A549 (cell line): ENCODE measurements around the gene VEZT. TPM values are rescaled to one million over a fixed set of nuclear protein-coding genes. Genes with fewer than 3 reads are reported as not detected.

Experiments used
- ATAC-seq, 2 experiments: fragments of 200-7000 bp in 1 of 2; fragments of >200 bp in 1 of 2; cut with Nextera tagmentation in 1 of 2; cut with Tn5 transposase in 1 of 2; 3 replicates each; pipeline versions ENCODE4 v1.8.0 to v1.9.1; 2018 to 2020; ENCODE audit warnings: mild to moderate bottlenecking in 1 of 2, moderate library complexity in 1 of 2
- CTCF ChIA-PET: fragments of 300-600 bp; sonication (Branson Sonifier 250); formaldehyde crosslinking; extraction: SDS; loops from one replicate; lab custom pipeline; 2021; ENCODE audit warnings: antibody characterized with exemption, inconsistent platforms; lab: Yijun Ruan, JAX
- POLR2A ChIA-PET: fragments of 350-600 bp; formaldehyde crosslinking; extraction: SDS; loops from one replicate; lab custom pipeline; 2021; ENCODE audit warnings: antibody characterized with exemption, inconsistent platforms; lab: Yijun Ruan, JAX
- DNase-seq, 2 experiments: peaks; one replicate each; pipeline versions ENCODE4 v3.0.0 to v3.0.0-alpha.2; 2011 to 2016; ENCODE audit warnings: low read depth in 1 of 2, low spot score in 1 of 2
- FAIRE-seq: peaks from 2 replicates; lab custom pipeline; 2011; peaks lifted over from hg19 to GRCh38; lab: Jason Lieb, UNC
- H3K27ac ChIP-seq, 2 experiments: fragments of >200 bp; sonication (Bioruptor Twin); formaldehyde crosslinking; 3 replicates each; pipeline ENCODE4 v1.5.1; 2016 to 2017
- H3K4me1 ChIP-seq: fragments of >200 bp; sonication (Bioruptor Twin); formaldehyde crosslinking; 3 replicates; pipeline ENCODE4 v1.6.1; 2016
- H3K4me2 ChIP-seq: fragments of >200 bp; sonication (Bioruptor Twin); formaldehyde crosslinking; 3 replicates; pipeline ENCODE4 v1.6.1; 2016
- H3K4me3 ChIP-seq: fragments of >200 bp; sonication (Bioruptor Twin); formaldehyde crosslinking; 3 replicates; pipeline ENCODE4 v1.5.1; 2016
- H3K9me3 ChIP-seq: fragments of >200 bp; sonication (Bioruptor Twin); formaldehyde crosslinking; 3 replicates; pipeline ENCODE4 v1.6.1; 2016
- BCL3 ChIP-seq: fragments of >200 bp; sonication (Bioruptor Twin); formaldehyde crosslinking; IDR thresholded peaks from 3 replicates; pipeline ENCODE4 v1.6.1; 2016
- CBX2 ChIP-seq: fragments of 200-600 bp; sonication (generic); IDR thresholded peaks from 2 replicates; pipeline ENCODE4 v1.6.1; 2016; ENCODE audit warnings: low read depth, mild to moderate bottlenecking, borderline replicate concordance
- CEBPB ChIP-seq, 2 experiments: fragments of >200 bp in 1 of 2; sonication (Bioruptor Twin) in 1 of 2; formaldehyde crosslinking in 1 of 2; IDR thresholded peaks; 2 replicates each; pipeline ENCODE4 v1.6.1; 2012 to 2016
- CTCF ChIP-seq: fragments of >200 bp; sonication (Bioruptor Twin); formaldehyde crosslinking; IDR thresholded peaks from 3 replicates; pipeline ENCODE4 v1.5.1; 2016
- E2F6 ChIP-seq: IDR thresholded peaks from 2 replicates; pipeline ENCODE4 v1.6.1; 2012; ENCODE audit warnings: low read depth, borderline replicate concordance
- EHMT2 ChIP-seq: fragments of 200-600 bp; sonication (generic); IDR thresholded peaks from 2 replicates; pipeline ENCODE4 v1.6.1; 2016; ENCODE audit warnings: antibody characterized with exemption, low read depth, mild to moderate bottlenecking, moderate library complexity
- ELK1 ChIP-seq: fragments of 150-350 bp; IDR thresholded peaks from 2 replicates; pipeline ENCODE4 v1.6.1; 2014; ENCODE audit warnings: low read depth, mild to moderate bottlenecking, low read length
- EP300 ChIP-seq, 2 experiments: fragments of >200 bp; sonication (Bioruptor Twin); formaldehyde crosslinking; IDR thresholded peaks; 2 replicates in 1 of 2; 3 replicates in 1 of 2; pipeline ENCODE4 v1.6.1; 2016 to 2017
- FOSL2 ChIP-seq, 2 experiments: fragments of 450-650 bp in 1 of 2; fragments of >200 bp in 1 of 2; sonication (Bioruptor Twin) in 1 of 2; formaldehyde crosslinking; IDR thresholded peaks; 2 replicates each; pipeline versions ENCODE4 v1.5.0 to v1.6.1; 2016 to 2020; ENCODE audit warnings: mild to moderate bottlenecking in 1 of 2, moderate library complexity in 1 of 2
- GATA3 ChIP-seq: IDR thresholded peaks from 2 replicates; pipeline ENCODE4 v1.6.1; 2012; ENCODE audit warnings: borderline replicate concordance
- HDAC2 ChIP-seq: fragments of 200-600 bp; sonication (generic); IDR thresholded peaks from 2 replicates; pipeline ENCODE4 v1.6.1; 2016
- HOXB13 ChIP-seq: fragments of 250-450 bp; sonication (Bioruptor Pico); IDR thresholded peaks from 2 replicates; pipeline ENCODE4 v1.5.0; 2020; ENCODE audit warnings: low read depth, mild to moderate bottlenecking, moderate library complexity
- HOXB5 ChIP-seq: fragments of 250-450 bp; sonication (Bioruptor Pico); IDR thresholded peaks from 2 replicates; pipeline ENCODE4 v1.5.0; 2020; ENCODE audit warnings: mild to moderate bottlenecking, moderate library complexity
- JUN ChIP-seq, 2 experiments: fragments of >200 bp; sonication (Bioruptor Twin); formaldehyde crosslinking; IDR thresholded peaks; 2 replicates in 1 of 2; 3 replicates in 1 of 2; pipeline ENCODE4 v1.6.1; 2016 to 2017
- JUNB ChIP-seq: fragments of >200 bp; sonication (Bioruptor Twin); formaldehyde crosslinking; IDR thresholded peaks from 2 replicates; pipeline ENCODE4 v1.6.1; 2016
- NFE2L2 ChIP-seq: fragments of 150-350 bp; conservative IDR thresholded peaks from 2 replicates; pipeline ENCODE4 v1.6.1; 2014; ENCODE audit warnings: low read length
- PHF8 ChIP-seq: fragments of 200-600 bp; sonication (generic); IDR thresholded peaks from 2 replicates; pipeline ENCODE4 v1.6.1; 2016; ENCODE audit warnings: low read depth, mild to moderate bottlenecking, antibody characterized with exemption, moderate library complexity, borderline replicate concordance
- POLR2A ChIP-seq: IDR thresholded peaks from 2 replicates; pipeline ENCODE4 v1.6.1; 2012; ENCODE audit warnings: mild to moderate bottlenecking, low read length
- RAD21 ChIP-seq, 2 experiments: fragments of >200 bp in 1 of 2; sonication (Bioruptor Twin) in 1 of 2; formaldehyde crosslinking in 1 of 2; IDR thresholded peaks in 1 of 2; conservative IDR thresholded peaks in 1 of 2; 2 replicates in 1 of 2; 3 replicates in 1 of 2; pipeline ENCODE4 v1.6.1; 2012 to 2018; ENCODE audit warnings: inconsistent platforms in 1 of 2
- RARB ChIP-seq: fragments of 250-450 bp; sonication (Bioruptor Pico); IDR thresholded peaks from 2 replicates; pipeline ENCODE4 v1.8.0; 2021; ENCODE audit warnings: mild to moderate bottlenecking, moderate library complexity
- RCOR1 ChIP-seq: fragments of 150-350 bp; IDR thresholded peaks from 2 replicates; pipeline ENCODE4 v1.6.1; 2014; ENCODE audit warnings: antibody characterized with exemption, low read length, low read depth
- RNF2 ChIP-seq: fragments of 200-600 bp; sonication (generic); IDR thresholded peaks from 2 replicates; pipeline ENCODE4 v1.6.1; 2016; ENCODE audit warnings: low read depth, mild to moderate bottlenecking, antibody characterized with exemption, moderate library complexity, borderline replicate concordance
- USF2 ChIP-seq: fragments of 450-650 bp; IDR thresholded peaks from 2 replicates; pipeline ENCODE4 v1.6.1; 2014; ENCODE audit warnings: antibody characterized with exemption
- ZNF302 ChIP-seq: fragments of 250-450 bp; sonication (Bioruptor Pico); IDR thresholded peaks from 2 replicates; pipeline ENCODE4 v1.9.0; 2021; ENCODE audit warnings: inconsistent platforms, mild to moderate bottlenecking, moderate library complexity
- WGBS: methylation state at CpG from one replicate; pipeline ENCODE4 v1.1.6; 2017; ENCODE audit errors: missing lambda C conversion rate; 5-methylcytosine and 5-hydroxymethylcytosine counted together
- polyA plus RNA-seq, 4 experiments: library from polyadenylated mRNA; depleted of rRNA in 3 of 4; stranded (reverse); fragments of >200 nt; fragmentation: RNase III in 1 of 4; extraction: RNeasy Plus Mini Kit Qiagen cat#74134 plus additional on column Dnase treatment in 1 of 4; gene quantifications; 2 replicates in 3 of 4; 3 replicates in 1 of 4; pipeline ENCODE4 v1.2.3, GENCODE V29; 2011 to 2017

The VEZT gene
- polyA plus RNA-seq, 2 of the 4 experiments (the other 2 are of a cell fraction) = 87.1 to 259 TPM

- no peak for FAIRE-seq
- peak overlapping the region; percentile 70 for H3K4me2 ChIP-seq
- POLR2A ChIA-PET = interaction anchor here (0.6 kb wide), 1 partner anchor 47 kb away, joined by 3 read pairs; no protein-coding TSS in a partner anchor
- no peak for DNase-seq
- TF ChIP-seq HOXB13 (CRISPR knock-in tag) (no peak), FOSL2 (IDR thresholded peaks at IDR 0.05) (no peak), FOSL2 (CRISPR knock-in tag; IDR thresholded peaks at IDR 0.05) (no peak; the same call in 1 of the 2 replicates), HOXB5 (CRISPR knock-in tag) (no peak), RNF2 (no peak), JUNB (no peak), PHF8 (no peak), ELK1 (no peak), GATA3 (no peak), CTCF (no peak), E2F6 (no peak), RAD21 (conservative IDR thresholded peaks at IDR 0.05 in 1 of 2, IDR thresholded peaks at IDR 0.05 in 1 of 2) (no peak)
- TF ChIP-seq, all 56 proteins: peak for 0
- 31% methylated on average over 4 of the region's 4 CpGs for WGBS
- CTCF ChIA-PET = interaction anchor here (0.9 to 5.7 kb wide), 5 partner anchors 10 to 139 kb away, joined by 3 to 47 read pairs (median 3); partner anchors contain the start of gene NR2C1
- Histone ChIP-seq H3K4me3 (peak overlapping the region; percentile 7; the same call in 1 of the 3 replicates), H3K4me1 (peaks cover 62% of the 10 kb centered on the region), H3K9me3 (no peaks in the 10 kb centered on the region), H3K27ac (peak overlapping the region; percentile 67 to 91; a peak in 5 of 6 replicates)
- no peak for ATAC-seq
Measured at GRCh38 chr12:95212586-95212985, 5.0 kb upstream of the VEZT start.

GRCh38 chr12:95213119-95213518 lies 4.5 kb upstream of the VEZT start:
- no peak for FAIRE-seq
- WGBS = 52% methylated on average over 4 of the region's 4 CpGs
- ATAC-seq = no peak
- no peak for DNase-seq
- peak overlapping the region; percentile 70 for H3K4me2 ChIP-seq
- CTCF ChIA-PET = interaction anchor here (0.9 to 5.7 kb wide), 6 partner anchors 9 to 140 kb away, joined by 3 to 47 read pairs (median 3); partner anchors contain the start of gene NR2C1
- no peaks in the 10 kb centered on the region for H3K9me3 ChIP-seq
- H3K27ac ChIP-seq = peak overlapping the region; percentile 78 to 91
- POLR2A ChIA-PET = no interaction called here
- H3K4me1 ChIP-seq = peaks cover 57% of the 10 kb centered on the region
- peak overlapping the region; percentile 7; the same call in 1 of the 3 replicates for H3K4me3 ChIP-seq
- TF ChIP-seq CBX2 = no peak
- TF ChIP-seq CEBPB (IDR thresholded peaks at IDR 0.05) = no peak
- TF ChIP-seq HDAC2 = no peak
- TF ChIP-seq E2F6 = no peak
- TF ChIP-seq BCL3 = no peak
- no peak for TF ChIP-seq EHMT2
- TF ChIP-seq USF2 = no peak
- no peak for TF ChIP-seq RAD21 (conservative IDR thresholded peaks at IDR 0.05 in 1 of 2, IDR thresholded peaks at IDR 0.05 in 1 of 2)
- TF ChIP-seq EP300 (IDR thresholded peaks at IDR 0.05) = no peak
- TF ChIP-seq POLR2A = no peak
- no peak for TF ChIP-seq JUN (IDR thresholded peaks at IDR 0.05)
- no peak for TF ChIP-seq ZNF302 (CRISPR knock-in tag)
- TF ChIP-seq RCOR1 = no peak
- TF ChIP-seq RARB (CRISPR knock-in tag) = no peak
- TF ChIP-seq NFE2L2 = no peak
- TF ChIP-seq ELK1 = no peak
- no peak for TF ChIP-seq CTCF
